Heart left ventricle (tissue), 16 donors: ENCODE measurements around the gene DAAM1. TPM values are rescaled to one million over a fixed set of nuclear protein-coding genes. Genes with fewer than 3 reads are reported as not detected.
A peak's percentile ranks its signal among the peaks of the same experiment; 100 is the strongest.

ENCODE experiments used
- ATAC-seq, 4 donors: fragments of 200-7000 bp; cut with Tn5 transposase; one replicate each; pipeline ENCODE4 v1.9.1; 2020 to 2022; ENCODE audit warnings: moderate library complexity in 4 of 4, mild to moderate bottlenecking in 3 of 4, moderate number of reproducible peaks in 1 of 4
- DNase-seq, 5 donors: peaks; one replicate each; pipeline ENCODE4 v3.0.0-alpha.2; 2020
- H3K27ac ChIP-seq, 12 donors: fragments of 200-600 bp; sonication (generic) in 4 of 12; one replicate each; pipeline versions ENCODE4 v1.5.0 to v1.8.0; 2016 to 2022; ENCODE audit warnings: mild to moderate bottlenecking in 2 of 12
- H3K27me3 ChIP-seq, 9 donors: fragments of 200-600 bp; sonication (generic) in 2 of 9; one replicate each; pipeline versions ENCODE4 v1.5.1 to v1.8.0; 2016 to 2022; ENCODE audit warnings: mild to moderate bottlenecking in 3 of 9
- H3K36me3 ChIP-seq, 9 donors: fragments of 200-600 bp; sonication (generic) in 2 of 9; one replicate each; pipeline versions ENCODE4 v1.5.0 to v1.8.0; 2018 to 2022; ENCODE audit warnings: mild to moderate bottlenecking in 2 of 9
- H3K4me1 ChIP-seq, 12 donors: fragments of 200-600 bp; sonication (generic) in 4 of 12; one replicate each; pipeline versions ENCODE4 v1.5.0 to v1.8.0; 2016 to 2022; ENCODE audit warnings: mild to moderate bottlenecking in 3 of 12
- H3K4me3 ChIP-seq, 12 donors: fragments of 200-600 bp; sonication (generic) in 4 of 12; one replicate each; pipeline versions ENCODE4 v1.5.0 to v1.8.0; 2017 to 2022; ENCODE audit warnings: mild to moderate bottlenecking in 9 of 12, moderate library complexity in 4 of 12
- H3K9me3 ChIP-seq, 12 donors: fragments of 200-600 bp; sonication (generic) in 4 of 12; one replicate each; pipeline versions ENCODE4 v1.5.0 to v1.8.0; 2016 to 2022; ENCODE audit warnings: mild to moderate bottlenecking in 1 of 12
- POLR2A ChIP-seq, 2 donors: fragments of 450-650 bp; IDR thresholded peaks; one replicate each; pipeline ENCODE4 v1.6.1; 2017; ENCODE audit warnings: antibody characterized with exemption in 2 of 2, mild to moderate bottlenecking in 2 of 2, moderate library complexity in 2 of 2
- WGBS, 4 donors: extraction: QIAGEN DNeasy Blood & Tissue Kit in 2 of 4; methylation state at CpG; one replicate each; pipeline versions ENCODE4 v1.1.5 to v1.1.7; 2013 to 2018; 5-methylcytosine and 5-hydroxymethylcytosine counted together
- intact Hi-C, 10 donors: fragments of 100-400 bp; cut with DNase I; formaldehyde crosslinking; loops; one replicate each; pipeline versions ENCODE4 v1.11.1 to v1.14.2; 2022
- polyA plus RNA-seq, 2 donors: library from polyadenylated mRNA; stranded (reverse); fragments of 200-250 nt; gene quantifications; one replicate each; pipeline ENCODE4 v1.2.3, GENCODE V29; 2013
- total RNA-seq, 9 donors: library from RNA; depleted of rRNA in 2 of 9; stranded (reverse); fragments of >200 nt in 2 of 9; fragmentation: NEBNext Ultra II Directional in 3 of 9; extraction: Animal tissue kit (Norgen Biotek cat#: 25700) in 3 of 9; gene quantifications; one replicate each; pipeline versions ENCODE4 v1.1.0 to v1.2.4, GENCODE V29; 2016 to 2023
- TF ChIP-seq, protein P1 (sequence below), 12 donors: fragments of 200-600 bp; sonication (generic) in 4 of 12; IDR thresholded peaks; one replicate each; pipeline versions ENCODE4 v1.5.0 to v1.8.0; 2018 to 2022; ENCODE audit warnings: antibody characterized with exemption in 12 of 12, mild to moderate bottlenecking in 5 of 12
- donor health status: ischemic (EF 13 %, LVEDD 7.1; RV severe dilation, severe dysfunction).
- donor health status: healthy with polysubstance abuse.
- donor health status: DM: no; HTN: yes; CAD: no.
- donor health status: DM: no; HTN: no; CAD: no.
- donor health status: ischemic (EF 25% LVEDD 6.9; RV normal size, moderate dysfunction).
- donor health status: ischemic (EF 25% LVEDD 5.7; RV mildly dilated, moderate dysfunction).
- donor health status: healthy.
- donor health status: DM: yes; HTN: yes; CAD: no.
- donor health status: ischemic (EF 35%, LVEDD 5.7; RV mildly dilated, moderate dysfunction).
- donor health status: nonischemic (EF 11% LVEDD 7.7; RV severe dilation, severe dysfunction).
- donor health status: DM: yes; HTN: yes; CAD: no.
- donor health status: PGD.
- donor health status: ischemic (EF 29% LVEDD 5.4; RV normal size, mild dysfunction).
- donor health status: nonischemic (EF 23%, LVEDD 6.1; RV moderate dilation, normal function).

Gene DAAM1
- total and polyA plus RNA-seq, 11 donors = 18.2 to 92.6 (median 67.2) TPM

DNA sequence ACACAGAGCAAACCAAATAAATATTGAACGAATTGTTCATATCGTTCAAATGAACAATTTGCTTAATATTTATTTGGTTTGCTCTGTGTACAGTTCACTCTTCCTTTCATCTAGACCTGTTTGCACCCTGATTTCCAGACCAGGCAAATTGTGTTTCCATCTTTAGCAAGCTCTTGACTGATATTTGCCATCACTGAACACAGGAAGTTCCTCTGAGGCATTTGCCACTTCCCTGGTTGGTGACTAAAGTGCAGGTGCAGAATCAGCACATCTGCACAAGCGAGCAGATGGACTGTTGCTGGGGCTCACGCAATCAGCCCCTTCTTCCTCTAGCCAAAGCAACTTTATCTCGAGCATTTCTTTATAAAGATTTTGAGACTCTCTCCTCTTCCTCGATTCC, 112.9 kb downstream of the DAAM1 start:
- Histone ChIP-seq H3K9me3 (no peaks in the 10 kb centered on the region), H3K27ac (no peak overlapping the region), H3K4me3 (no peak overlapping the region), H3K27me3 (no peaks in the 10 kb centered on the region), H3K36me3 (no peaks in the 10 kb centered on the region), H3K4me1 (peaks cover 3 to 83% (median 47%) of the 10 kb centered on the region in 12 donors)
- intact Hi-C loops = loop anchor here in 1 of 10 donors (10.0 kb wide), 1 partner anchor 107 kb away; no protein-coding TSS in a partner anchor
- WGBS, 4 donors = 57 to 66% (median 61%) methylated on average over 6 of the region's 6 CpGs
- DNase-seq (peak in 1 of 5 donors; percentile 43), ATAC-seq (peak in 3 of 4 donors; percentile 42 to 62 (median 54))
- TF ChIP-seq POLR2A (IDR thresholded peaks at IDR 0.05) = no peak
- TF ChIP-seq, protein P1, sequence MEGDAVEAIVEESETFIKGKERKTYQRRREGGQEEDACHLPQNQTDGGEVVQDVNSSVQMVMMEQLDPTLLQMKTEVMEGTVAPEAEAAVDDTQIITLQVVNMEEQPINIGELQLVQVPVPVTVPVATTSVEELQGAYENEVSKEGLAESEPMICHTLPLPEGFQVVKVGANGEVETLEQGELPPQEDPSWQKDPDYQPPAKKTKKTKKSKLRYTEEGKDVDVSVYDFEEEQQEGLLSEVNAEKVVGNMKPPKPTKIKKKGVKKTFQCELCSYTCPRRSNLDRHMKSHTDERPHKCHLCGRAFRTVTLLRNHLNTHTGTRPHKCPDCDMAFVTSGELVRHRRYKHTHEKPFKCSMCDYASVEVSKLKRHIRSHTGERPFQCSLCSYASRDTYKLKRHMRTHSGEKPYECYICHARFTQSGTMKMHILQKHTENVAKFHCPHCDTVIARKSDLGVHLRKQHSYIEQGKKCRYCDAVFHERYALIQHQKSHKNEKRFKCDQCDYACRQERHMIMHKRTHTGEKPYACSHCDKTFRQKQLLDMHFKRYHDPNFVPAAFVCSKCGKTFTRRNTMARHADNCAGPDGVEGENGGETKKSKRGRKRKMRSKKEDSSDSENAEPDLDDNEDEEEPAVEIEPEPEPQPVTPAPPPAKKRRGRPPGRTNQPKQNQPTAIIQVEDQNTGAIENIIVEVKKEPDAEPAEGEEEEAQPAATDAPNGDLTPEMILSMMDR (IDR thresholded peaks at IDR 0.05) = no peak

DNA sequence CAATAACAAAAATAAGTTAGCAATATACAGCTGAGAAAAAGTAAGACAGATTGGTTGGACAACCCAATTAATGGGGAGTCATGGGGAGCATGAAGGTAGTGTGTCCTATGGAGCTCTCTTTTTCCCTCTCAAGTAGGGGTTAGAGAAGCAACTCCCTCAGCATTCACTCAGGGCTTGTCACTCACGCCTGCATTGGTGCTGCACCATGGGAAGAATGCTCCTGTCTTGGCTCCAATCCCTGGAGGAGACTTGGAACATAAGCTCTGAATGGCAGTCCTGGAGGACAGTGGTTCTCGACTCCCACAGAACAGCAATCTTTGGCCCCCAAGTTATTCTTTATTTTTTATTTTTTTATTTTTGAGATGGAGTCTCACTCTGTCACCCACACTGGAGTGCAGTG, 113.8 kb downstream of the DAAM1 start:
- peaks cover 3 to 80% (median 49%) of the 10 kb centered on the region in 12 donors for H3K4me1 ChIP-seq
- H3K36me3 ChIP-seq = no peaks in the 10 kb centered on the region
- no peaks in the 10 kb centered on the region for H3K27me3 ChIP-seq
- TF ChIP-seq, protein P1 (IDR thresholded peaks at IDR 0.05) = no peak
- TF ChIP-seq POLR2A (IDR thresholded peaks at IDR 0.05) = no peak
- WGBS, 4 donors = 68 to 82% (median 74%) methylated on average over 2 of the region's 2 CpGs
- DNase-seq (peak in 1 of 5 donors; percentile 34), ATAC-seq (peak in 3 of 4 donors; percentile 28 to 54 (median 34))
- H3K9me3 ChIP-seq = no peaks in the 10 kb centered on the region
- H3K27ac ChIP-seq = peak overlapping the region in 2 of 12 donors; percentile 0 to 2
- H3K4me3 ChIP-seq = no peak overlapping the region
- intact Hi-C loops = loop anchor here in 1 of 10 donors (10.0 kb wide), 1 partner anchor 108 kb away; no protein-coding TSS in a partner anchor

DNA sequence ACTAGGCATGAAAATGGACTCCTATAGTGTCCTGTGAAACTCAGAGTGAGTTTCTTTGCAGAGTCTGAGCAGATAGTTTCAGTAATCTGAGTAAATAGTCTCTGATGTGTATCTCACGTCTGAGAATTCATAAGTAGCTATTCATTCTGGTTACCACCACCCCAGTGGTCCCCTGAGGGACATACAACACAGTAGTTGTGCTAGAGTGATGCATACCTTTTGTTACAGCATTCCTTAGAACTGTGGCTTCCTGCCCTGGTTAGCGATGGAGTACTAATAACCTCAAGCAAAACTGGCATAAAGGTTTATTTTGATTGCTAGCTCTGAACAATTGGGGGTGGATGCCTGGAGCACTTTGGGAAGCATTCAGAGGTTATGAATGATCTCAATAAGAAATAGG, 114.7 kb downstream of the DAAM1 start:
- H3K27me3 ChIP-seq = no peaks in the 10 kb centered on the region
- WGBS, 4 donors = 72 to 84% (median 80%) methylated on average over 2 of the region's 2 CpGs
- DNase-seq (no peak), ATAC-seq (no peak)
- H3K27ac ChIP-seq = peak overlapping the region in 1 of 12 donors; percentile 2
- intact Hi-C loops = loop anchor here in 1 of 10 donors (10.0 kb wide), 1 partner anchor 108 kb away; no protein-coding TSS in a partner anchor
- no peaks in the 10 kb centered on the region for H3K9me3 ChIP-seq
- H3K36me3 ChIP-seq = no peaks in the 10 kb centered on the region
- H3K4me3 ChIP-seq = no peak overlapping the region
- TF ChIP-seq, protein P1 (IDR thresholded peaks at IDR 0.05) = no peak
- no peak for TF ChIP-seq POLR2A (IDR thresholded peaks at IDR 0.05)
- H3K4me1 ChIP-seq = peaks cover 3 to 75% (median 49%) of the 10 kb centered on the region in 12 donors

DNA sequence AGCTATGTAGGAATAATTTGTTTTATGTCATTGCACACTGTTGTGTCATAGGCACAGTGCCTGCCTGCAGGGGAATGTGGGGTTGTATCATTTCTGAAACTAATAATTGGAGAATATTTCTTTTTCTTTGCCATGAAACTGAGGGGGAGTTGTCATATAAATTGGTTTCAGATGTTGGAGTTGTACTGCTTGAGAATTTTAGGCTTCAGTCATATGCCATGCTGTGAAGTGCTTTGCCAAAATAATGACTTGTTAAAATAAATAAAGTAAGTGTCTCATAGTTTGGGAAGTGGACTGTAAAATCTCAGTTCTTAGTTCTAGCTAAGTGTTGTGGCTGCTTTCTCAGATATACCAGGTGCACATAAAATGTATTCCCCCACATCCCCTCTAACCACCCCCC, 116.8 kb downstream of the DAAM1 start:
- peak overlapping the region in 5 of 12 donors; percentile 5 to 42 (median 12) for H3K27ac ChIP-seq
- H3K9me3 ChIP-seq = no peaks in the 10 kb centered on the region
- DNase-seq (no peak), ATAC-seq (no peak)
- TF ChIP-seq POLR2A (IDR thresholded peaks at IDR 0.05) = no peak
- TF ChIP-seq, protein P1 (IDR thresholded peaks at IDR 0.05) = no peak
- H3K36me3 ChIP-seq = no peaks in the 10 kb centered on the region
- no peaks in the 10 kb centered on the region for H3K27me3 ChIP-seq
- peaks cover 3 to 75% (median 62%) of the 10 kb centered on the region in 12 donors for H3K4me1 ChIP-seq
- no peak overlapping the region for H3K4me3 ChIP-seq
- intact Hi-C loops = loop anchor here in 1 of 10 donors (10.0 kb wide), 1 partner anchor 110 kb away; no protein-coding TSS in a partner anchor
